Type B pancreatic cell (in vitro differentiated cells): Measurements from ENCODE around the gene CITED2. TPM values are rescaled to one million over a fixed set of nuclear protein-coding genes. Genes with fewer than 3 reads are reported as not detected.

ENCODE experiments used
- DNase-seq: peaks from one replicate; pipeline ENCODE4 v3.0.0; 2021; ENCODE audit warnings: mixed read lengths; ENCODE audit not compliant: unreplicated experiment; ENCODE audit errors: extremely low spot score
- H3K27ac Mint-ChIP-seq: 2 replicates; pipeline ENCODE4 v1.8.0; 2021; ENCODE audit warnings: mild to moderate bottlenecking, mixed read lengths
- H3K27me3 Mint-ChIP-seq: 2 replicates; pipeline ENCODE4 v1.8.0; 2021; ENCODE audit warnings: mixed read lengths
- H3K36me3 Mint-ChIP-seq: 2 replicates; pipeline ENCODE4 v1.8.0; 2021; ENCODE audit warnings: mixed read lengths
- H3K4me1 Mint-ChIP-seq: one replicate; pipeline ENCODE4 v1.8.0; 2021; ENCODE audit warnings: mixed read lengths; ENCODE audit not compliant: unreplicated experiment
- H3K4me3 Mint-ChIP-seq: 2 replicates; pipeline ENCODE4 v1.8.0; 2021; ENCODE audit warnings: mild to moderate bottlenecking, mixed read lengths
- H3K9me3 Mint-ChIP-seq: 2 replicates; pipeline ENCODE4 v1.8.0; 2021; ENCODE audit warnings: mixed read lengths
- total RNA-seq: library from RNA; stranded (reverse); gene quantifications from 2 replicates; pipeline ENCODE4 v1.2.1, GENCODE V29; 2021; ENCODE audit warnings: low replicate concordance
- TF ChIP-seq, protein P1 (sequence below): fragments of 200-600 bp; sonication (generic); conservative IDR thresholded peaks from 2 replicates; pipeline ENCODE4 v1.5.0; 2021; ENCODE audit warnings: antibody characterized with exemption, mild to moderate bottlenecking

The CITED2 gene
- total RNA-seq, 1 donor from 2014 or later: 129 TPM

DNA sequence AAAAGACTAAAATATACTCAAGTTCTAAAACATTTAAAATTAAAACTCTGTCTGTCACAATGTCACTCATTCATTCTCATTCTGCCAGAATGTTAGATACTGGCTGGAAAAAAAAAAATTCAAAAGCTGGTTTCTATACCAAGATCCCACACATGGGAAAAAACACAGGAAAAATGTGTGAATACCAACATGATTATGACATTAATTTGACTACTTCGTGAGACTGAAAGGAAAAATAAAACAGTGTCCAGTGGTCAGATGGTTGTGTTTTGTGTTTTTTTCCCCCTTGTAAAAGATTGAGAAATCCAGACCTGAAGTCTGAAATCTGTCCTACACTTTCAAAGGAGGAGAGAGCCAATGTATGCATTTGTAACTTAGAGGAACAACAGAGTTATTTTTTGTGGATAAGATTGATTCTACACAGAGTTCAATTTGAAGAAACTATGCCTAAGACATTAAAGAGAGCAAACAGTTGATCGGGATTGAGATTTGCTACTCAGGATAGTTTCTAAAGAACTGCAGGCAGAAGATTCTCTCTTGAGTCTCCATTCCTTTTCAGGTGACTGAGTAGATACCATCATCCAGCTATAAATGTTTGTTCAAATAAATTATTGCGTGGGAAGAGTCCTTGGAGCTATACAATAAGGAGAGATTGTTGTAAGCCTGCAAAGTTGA is 43.5 kb downstream of the CITED2 start:
- H3K4me3 Mint-ChIP-seq: no peak overlapping the region
- no peaks in the 10 kb centered on the region for H3K9me3 Mint-ChIP-seq
- H3K4me1 Mint-ChIP-seq: peaks cover 6% of the 10 kb centered on the region
- H3K36me3 Mint-ChIP-seq: no peaks in the 10 kb centered on the region
- TF ChIP-seq, protein P1, sequence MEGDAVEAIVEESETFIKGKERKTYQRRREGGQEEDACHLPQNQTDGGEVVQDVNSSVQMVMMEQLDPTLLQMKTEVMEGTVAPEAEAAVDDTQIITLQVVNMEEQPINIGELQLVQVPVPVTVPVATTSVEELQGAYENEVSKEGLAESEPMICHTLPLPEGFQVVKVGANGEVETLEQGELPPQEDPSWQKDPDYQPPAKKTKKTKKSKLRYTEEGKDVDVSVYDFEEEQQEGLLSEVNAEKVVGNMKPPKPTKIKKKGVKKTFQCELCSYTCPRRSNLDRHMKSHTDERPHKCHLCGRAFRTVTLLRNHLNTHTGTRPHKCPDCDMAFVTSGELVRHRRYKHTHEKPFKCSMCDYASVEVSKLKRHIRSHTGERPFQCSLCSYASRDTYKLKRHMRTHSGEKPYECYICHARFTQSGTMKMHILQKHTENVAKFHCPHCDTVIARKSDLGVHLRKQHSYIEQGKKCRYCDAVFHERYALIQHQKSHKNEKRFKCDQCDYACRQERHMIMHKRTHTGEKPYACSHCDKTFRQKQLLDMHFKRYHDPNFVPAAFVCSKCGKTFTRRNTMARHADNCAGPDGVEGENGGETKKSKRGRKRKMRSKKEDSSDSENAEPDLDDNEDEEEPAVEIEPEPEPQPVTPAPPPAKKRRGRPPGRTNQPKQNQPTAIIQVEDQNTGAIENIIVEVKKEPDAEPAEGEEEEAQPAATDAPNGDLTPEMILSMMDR: no peak
- H3K27ac Mint-ChIP-seq: no peak overlapping the region
- H3K27me3 Mint-ChIP-seq: no peaks in the 10 kb centered on the region
- DNase-seq: no peak

DNA sequence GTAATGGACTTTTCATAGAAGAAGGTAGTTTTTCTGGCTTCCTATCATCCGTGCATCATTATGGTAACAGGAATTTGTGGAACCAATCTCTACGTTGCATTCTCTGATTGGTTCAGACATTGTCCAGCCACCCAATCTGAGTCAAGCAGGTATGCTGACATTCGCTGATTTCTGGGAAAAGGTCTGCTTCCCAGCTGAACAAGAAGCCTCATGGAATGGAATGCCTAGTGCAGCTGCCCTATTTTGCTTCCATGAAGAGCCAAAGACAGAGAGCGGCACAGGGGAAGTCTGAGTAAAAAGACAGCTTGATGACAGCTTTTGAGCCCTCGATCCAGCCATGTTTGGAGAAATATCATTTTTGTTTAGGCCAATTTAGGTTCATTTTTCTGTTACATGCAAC is 44.1 kb downstream of the CITED2 start:
- Mint-ChIP-seq H3K36me3 (no peaks in the 10 kb centered on the region), H3K4me3 (no peak overlapping the region), H3K27me3 (no peaks in the 10 kb centered on the region), H3K27ac (no peak overlapping the region), H3K9me3 (no peaks in the 10 kb centered on the region), H3K4me1 (peaks cover 10% of the 10 kb centered on the region)
- DNase-seq: no peak
- TF ChIP-seq, protein P1: no peak

DNA sequence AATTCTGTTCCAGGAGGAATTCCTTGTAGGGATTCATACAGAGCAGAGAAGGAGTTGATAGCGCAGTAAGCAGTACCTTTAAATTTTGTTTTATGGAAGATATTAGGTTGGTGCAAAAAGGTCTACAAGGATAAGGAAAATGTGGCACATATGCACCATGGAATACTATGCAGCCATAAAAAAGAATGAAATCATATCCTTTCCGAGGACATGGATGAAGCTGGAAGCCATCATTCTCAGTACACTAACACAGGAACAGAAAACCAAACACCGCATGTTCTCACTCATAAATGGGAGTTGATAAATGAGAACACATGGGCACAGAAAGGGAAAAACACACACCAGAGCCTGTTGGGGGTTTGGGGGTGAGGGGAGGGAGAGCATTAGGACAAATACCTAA is 45.2 kb downstream of the CITED2 start:
- Mint-ChIP-seq H3K36me3 (no peaks in the 10 kb centered on the region), H3K9me3 (no peaks in the 10 kb centered on the region), H3K4me1 (peaks cover 12% of the 10 kb centered on the region), H3K27me3 (no peaks in the 10 kb centered on the region), H3K27ac (no peak overlapping the region), H3K4me3 (no peak overlapping the region)
- TF ChIP-seq, protein P1: no peak
- no peak for DNase-seq

DNA sequence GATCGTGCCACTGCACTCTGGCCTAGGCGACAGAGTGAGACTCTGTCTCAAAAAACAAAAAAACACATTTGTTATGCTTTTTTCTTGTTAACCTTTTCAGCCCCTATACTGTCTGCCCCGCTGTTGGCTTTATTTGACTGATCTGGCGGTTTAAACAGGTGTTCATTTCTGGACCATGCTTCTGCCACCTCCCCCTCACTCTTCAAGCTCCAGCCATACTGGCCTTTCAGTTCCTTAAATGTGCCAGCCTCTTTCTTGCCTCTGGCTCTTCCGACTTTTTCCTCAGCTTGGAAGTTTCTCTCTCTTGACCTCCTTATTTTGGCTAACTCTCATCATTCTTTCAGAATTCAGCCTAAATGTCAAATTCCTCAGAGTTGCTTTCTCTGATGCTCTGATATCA is 47.4 kb downstream of the CITED2 start:
- no peak overlapping the region for H3K27ac Mint-ChIP-seq
- no peaks in the 10 kb centered on the region for H3K9me3 Mint-ChIP-seq
- DNase-seq: no peak

DNA sequence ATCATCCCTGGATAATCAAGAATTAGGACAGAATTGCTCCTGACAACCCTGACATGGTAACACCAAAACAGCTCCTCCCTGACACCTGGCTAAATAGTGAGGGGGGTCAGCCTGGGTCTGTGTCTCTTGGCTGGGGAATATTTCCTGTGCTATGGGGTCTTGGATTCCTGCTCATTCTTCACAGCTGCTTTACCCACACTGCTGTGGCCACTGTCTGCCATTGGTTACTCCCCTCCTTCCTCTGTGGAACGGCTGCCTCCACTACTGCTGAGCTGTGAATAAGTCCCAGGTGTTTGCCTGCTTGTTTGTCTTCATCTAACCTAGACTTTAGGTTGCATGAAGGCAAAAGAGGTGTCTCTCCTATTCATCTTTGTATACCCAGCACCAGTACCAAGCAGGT is 48.8 kb downstream of the CITED2 start:
- Mint-ChIP-seq H3K9me3 (no peaks in the 10 kb centered on the region), H3K36me3 (no peaks in the 10 kb centered on the region), H3K4me1 (peaks cover 18% of the 10 kb centered on the region), H3K27me3 (no peaks in the 10 kb centered on the region), H3K4me3 (no peak overlapping the region), H3K27ac (no peak overlapping the region)
- no peak for DNase-seq
- TF ChIP-seq, protein P1: no peak

More for the DNA sequence above, 47.4 kb downstream of the CITED2 start:
- Mint-ChIP-seq H3K4me1 (peaks cover 18% of the 10 kb centered on the region), H3K4me3 (no peak overlapping the region), H3K36me3 (no peaks in the 10 kb centered on the region), H3K27me3 (no peaks in the 10 kb centered on the region)
- TF ChIP-seq, protein P1: no peak
